C4-2B (cell line): ENCODE measurements around the gene MEGF11.

Experiments used
- ZFX ChIP-seq: fragments of 450-650 bp; IDR thresholded peaks from 2 replicates; pipeline ENCODE4 v1.6.1; 2017
- TF ChIP-seq, protein P1 (sequence below): fragments of 450-650 bp; conservative IDR thresholded peaks from 2 replicates; pipeline ENCODE4 v1.5.1; 2017; ENCODE audit warnings: mild to moderate bottlenecking

DNA sequence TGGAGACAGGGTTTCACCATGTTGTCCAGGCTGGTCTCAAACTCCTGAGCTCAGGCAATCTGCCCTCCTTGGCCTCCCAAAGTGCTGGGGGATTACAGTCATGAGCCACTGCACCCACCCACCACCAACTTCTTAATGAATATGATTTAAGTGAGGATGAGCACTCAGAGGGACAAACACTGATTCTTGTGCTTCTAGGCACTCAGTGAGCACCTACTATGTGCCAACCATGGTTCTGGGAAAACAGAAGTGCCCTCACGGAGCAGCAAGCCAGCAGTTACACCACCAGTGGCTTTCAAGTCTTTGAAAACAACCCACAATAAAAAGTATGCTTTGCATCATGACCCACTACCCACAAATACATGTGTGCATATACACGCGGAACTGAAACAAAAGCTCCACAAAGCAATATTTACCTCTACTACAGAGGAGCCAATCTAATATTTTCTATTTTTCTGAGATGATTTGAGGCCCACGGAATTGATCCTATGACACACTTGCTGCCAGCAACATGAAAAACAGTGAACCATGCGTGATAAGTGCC lies 91.9 kb downstream of the MEGF11 start:
- TF ChIP-seq, protein P1, sequence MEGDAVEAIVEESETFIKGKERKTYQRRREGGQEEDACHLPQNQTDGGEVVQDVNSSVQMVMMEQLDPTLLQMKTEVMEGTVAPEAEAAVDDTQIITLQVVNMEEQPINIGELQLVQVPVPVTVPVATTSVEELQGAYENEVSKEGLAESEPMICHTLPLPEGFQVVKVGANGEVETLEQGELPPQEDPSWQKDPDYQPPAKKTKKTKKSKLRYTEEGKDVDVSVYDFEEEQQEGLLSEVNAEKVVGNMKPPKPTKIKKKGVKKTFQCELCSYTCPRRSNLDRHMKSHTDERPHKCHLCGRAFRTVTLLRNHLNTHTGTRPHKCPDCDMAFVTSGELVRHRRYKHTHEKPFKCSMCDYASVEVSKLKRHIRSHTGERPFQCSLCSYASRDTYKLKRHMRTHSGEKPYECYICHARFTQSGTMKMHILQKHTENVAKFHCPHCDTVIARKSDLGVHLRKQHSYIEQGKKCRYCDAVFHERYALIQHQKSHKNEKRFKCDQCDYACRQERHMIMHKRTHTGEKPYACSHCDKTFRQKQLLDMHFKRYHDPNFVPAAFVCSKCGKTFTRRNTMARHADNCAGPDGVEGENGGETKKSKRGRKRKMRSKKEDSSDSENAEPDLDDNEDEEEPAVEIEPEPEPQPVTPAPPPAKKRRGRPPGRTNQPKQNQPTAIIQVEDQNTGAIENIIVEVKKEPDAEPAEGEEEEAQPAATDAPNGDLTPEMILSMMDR: no peak
- TF ChIP-seq ZFX: no peak
